ENCODE measurements around the gene CPA2. TPM values are rescaled to one million over a fixed set of nuclear protein-coding genes. Genes with fewer than 3 reads are reported as not detected.

Gene CPA2
- not detected in 2 replicates for total RNA-seq

GRCh38 chr7:130266258-130266960 lies at the start of gene CPA2:
CPA2 (plus strand) TSS chr7:130266863; CDS start chr7:130266882, 19 bp downstream.

GRCh38 chr7:130292682-130293257 lies 26.1 kb downstream of the CPA2 start, which contains the start of gene CPA4:
CPA4 (plus strand) TSS chr7:130293161; CDS start chr7:130293181, 20 bp downstream.

Other genes starting within 250 kb of the CPA2 start
- gene ZC3HC1, start 215.5 kb upstream of the CPA2 start, total RNA-seq, result 20.3 and 21.9 TPM in 2 replicates
- 25.8 and 30.3 TPM in 2 replicates for gene KLHDC10, start 196.3 kb upstream of the CPA2 start, total RNA-seq
- gene TMEM209, start 61.5 kb upstream of the CPA2 start, total RNA-seq, result 14.7 and 17.6 TPM in 2 replicates
- gene SSMEM1, start 59.0 kb upstream of the CPA2 start, total RNA-seq, result not detected in 2 replicates
- 0.29 and 0.65 TPM in 2 replicates for gene CPA4, start 26.3 kb downstream of the CPA2 start, total RNA-seq
- not detected in 2 replicates for gene CPA5, start 78.0 kb downstream of the CPA2 start, total RNA-seq
- not detected in 2 replicates for gene CPA1, start 113.6 kb downstream of the CPA2 start, total RNA-seq
- gene CEP41, start 174.2 kb downstream of the CPA2 start, total RNA-seq, result 12.7 and 14.4 TPM in 2 replicates
- gene MEST, start 225.2 kb downstream of the CPA2 start, total RNA-seq, result 7.2 and 11.4 TPM in 2 replicates

Measured in vein endothelial cell (primary cell).